ENCODE measurements around the gene GATA5.

DNA sequence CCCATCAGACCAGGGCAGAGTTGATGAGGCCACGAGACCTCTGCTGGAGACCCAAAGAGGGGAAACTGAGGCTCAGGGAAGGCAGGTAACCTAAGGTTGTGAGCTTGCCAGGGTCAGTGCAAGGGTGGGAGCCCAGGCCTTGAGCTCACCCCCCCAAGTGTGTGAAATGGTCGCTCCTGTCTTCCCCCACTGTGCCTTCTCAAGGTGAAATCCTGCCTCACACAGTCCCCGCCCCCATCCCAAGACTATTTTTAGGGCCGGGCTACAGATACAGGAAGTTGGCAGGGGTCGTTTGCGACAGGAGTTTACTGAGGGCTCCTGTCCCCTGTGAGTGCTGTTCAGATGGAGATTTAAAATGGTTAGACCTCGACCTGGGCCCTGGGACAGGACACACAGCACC, 18.7 kb upstream of the GATA5 start:
- TF ChIP-seq ZNF274 (IDR thresholded peaks at IDR 0.05; ENCODE audit: low read depth, low read length) (no peak), POLR2A (IDR thresholded peaks at IDR 0.05; ENCODE audit: borderline replicate concordance, extremely low read depth, insufficient read depth, insufficient read length) (no peak), TCF7L2 (IDR thresholded peaks at IDR 0.05; ENCODE audit: borderline replicate concordance, extremely low read depth, insufficient read depth, insufficient read length) (no peak), EZH2 (IDR thresholded peaks at IDR 0.05) (no peak), POLR2AphosphoS5 (IDR thresholded peaks at IDR 0.05; ENCODE audit: low read depth, low read length) (no peak), EZH2phosphoT487 (IDR thresholded peaks at IDR 0.05; ENCODE audit: borderline replicate concordance) (no peak), FOSL1 (IDR thresholded peaks at IDR 0.05; ENCODE audit: low read depth) (no peak), ZFX (IDR thresholded peaks at IDR 0.05) (no peak), JUND (IDR thresholded peaks at IDR 0.05) (no peak), REST (IDR thresholded peaks at IDR 0.05; ENCODE audit: low read depth) (no peak)
- TF ChIP-seq, protein P1, sequence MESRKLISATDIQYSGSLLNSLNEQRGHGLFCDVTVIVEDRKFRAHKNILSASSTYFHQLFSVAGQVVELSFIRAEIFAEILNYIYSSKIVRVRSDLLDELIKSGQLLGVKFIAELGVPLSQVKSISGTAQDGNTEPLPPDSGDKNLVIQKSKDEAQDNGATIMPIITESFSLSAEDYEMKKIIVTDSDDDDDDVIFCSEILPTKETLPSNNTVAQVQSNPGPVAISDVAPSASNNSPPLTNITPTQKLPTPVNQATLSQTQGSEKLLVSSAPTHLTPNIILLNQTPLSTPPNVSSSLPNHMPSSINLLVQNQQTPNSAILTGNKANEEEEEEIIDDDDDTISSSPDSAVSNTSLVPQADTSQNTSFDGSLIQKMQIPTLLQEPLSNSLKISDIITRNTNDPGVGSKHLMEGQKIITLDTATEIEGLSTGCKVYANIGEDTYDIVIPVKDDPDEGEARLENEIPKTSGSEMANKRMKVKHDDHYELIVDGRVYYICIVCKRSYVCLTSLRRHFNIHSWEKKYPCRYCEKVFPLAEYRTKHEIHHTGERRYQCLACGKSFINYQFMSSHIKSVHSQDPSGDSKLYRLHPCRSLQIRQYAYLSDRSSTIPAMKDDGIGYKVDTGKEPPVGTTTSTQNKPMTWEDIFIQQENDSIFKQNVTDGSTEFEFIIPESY (IDR thresholded peaks at IDR 0.05; ENCODE audit: extremely low read depth, insufficient replicate concordance, low read length): no peak
- TF ChIP-seq, protein P2, sequence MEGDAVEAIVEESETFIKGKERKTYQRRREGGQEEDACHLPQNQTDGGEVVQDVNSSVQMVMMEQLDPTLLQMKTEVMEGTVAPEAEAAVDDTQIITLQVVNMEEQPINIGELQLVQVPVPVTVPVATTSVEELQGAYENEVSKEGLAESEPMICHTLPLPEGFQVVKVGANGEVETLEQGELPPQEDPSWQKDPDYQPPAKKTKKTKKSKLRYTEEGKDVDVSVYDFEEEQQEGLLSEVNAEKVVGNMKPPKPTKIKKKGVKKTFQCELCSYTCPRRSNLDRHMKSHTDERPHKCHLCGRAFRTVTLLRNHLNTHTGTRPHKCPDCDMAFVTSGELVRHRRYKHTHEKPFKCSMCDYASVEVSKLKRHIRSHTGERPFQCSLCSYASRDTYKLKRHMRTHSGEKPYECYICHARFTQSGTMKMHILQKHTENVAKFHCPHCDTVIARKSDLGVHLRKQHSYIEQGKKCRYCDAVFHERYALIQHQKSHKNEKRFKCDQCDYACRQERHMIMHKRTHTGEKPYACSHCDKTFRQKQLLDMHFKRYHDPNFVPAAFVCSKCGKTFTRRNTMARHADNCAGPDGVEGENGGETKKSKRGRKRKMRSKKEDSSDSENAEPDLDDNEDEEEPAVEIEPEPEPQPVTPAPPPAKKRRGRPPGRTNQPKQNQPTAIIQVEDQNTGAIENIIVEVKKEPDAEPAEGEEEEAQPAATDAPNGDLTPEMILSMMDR (IDR thresholded peaks at IDR 0.05 in 2 of 3, conservative IDR thresholded peaks at IDR 0.05 in 1 of 3; ENCODE audit: borderline replicate concordance in 1 of 3, insufficient read depth in 1 of 3, low read depth in 2 of 3, low read length in 2 of 3): no peak
